ENCODE measurements around the gene XYLT1.

The XYLT1 gene

GRCh38 chr16:17286443-17286842, 184.3 kb downstream of the XYLT1 start:
- DNase-seq (ENCODE audit: low spot score) = no peak

- DNase-seq (ENCODE audit: low spot score) = no peak
Observed at GRCh38 chr16:17283016-17283415, 187.7 kb downstream of the XYLT1 start.

- DNase-seq (ENCODE audit: low spot score) = no peak
Observed at GRCh38 chr16:17282247-17282646, 188.5 kb downstream of the XYLT1 start.

GRCh38 chr16:17281052-17281451, 189.7 kb downstream of the XYLT1 start:
- DNase-seq (ENCODE audit: low spot score) = no peak

GRCh38 chr16:17278988-17279387, 191.8 kb downstream of the XYLT1 start:
- DNase-seq (ENCODE audit: low spot score) = no peak

- DNase-seq (ENCODE audit: low spot score) = peak; percentile 47
Observed at GRCh38 chr16:17277981-17278381, 192.8 kb downstream of the XYLT1 start.

- DNase-seq (ENCODE audit: low spot score) = no peak
Observed at GRCh38 chr16:17276610-17277009, 194.2 kb downstream of the XYLT1 start.

GRCh38 chr16:17276010-17276530, 194.7 kb downstream of the XYLT1 start:
- no peak for DNase-seq (ENCODE audit: low spot score)

GRCh38 chr16:17275076-17276009, 195.4 kb downstream of the XYLT1 start:
- no peak for DNase-seq (ENCODE audit: low spot score)

GRCh38 chr16:17273142-17273561, 197.6 kb downstream of the XYLT1 start:
- DNase-seq (ENCODE audit: low spot score) = no peak

- DNase-seq (ENCODE audit: low spot score) = no peak
Observed at GRCh38 chr16:17272716-17273115, 198.0 kb downstream of the XYLT1 start.

- peak; percentile 82 for DNase-seq (ENCODE audit: low spot score)
Observed at GRCh38 chr16:17271687-17272086, 199.1 kb downstream of the XYLT1 start.

GRCh38 chr16:17270683-17271109, 200.1 kb downstream of the XYLT1 start:
- DNase-seq (ENCODE audit: low spot score) = no peak

GRCh38 chr16:17270111-17270510, 200.6 kb downstream of the XYLT1 start:
- no peak for DNase-seq (ENCODE audit: low spot score)

GRCh38 chr16:17269439-17269838, 201.3 kb downstream of the XYLT1 start:
- DNase-seq (ENCODE audit: low spot score) = no peak

GRCh38 chr16:17266608-17267313, 204.0 kb downstream of the XYLT1 start:
- no peak for DNase-seq (ENCODE audit: low spot score)

- DNase-seq (ENCODE audit: low spot score) = no peak
Observed at GRCh38 chr16:17265154-17265553, 205.6 kb downstream of the XYLT1 start.

- no peak for DNase-seq (ENCODE audit: low spot score)
Observed at GRCh38 chr16:17261197-17261858, 209.4 kb downstream of the XYLT1 start.

GRCh38 chr16:17260276-17260849, 210.4 kb downstream of the XYLT1 start:
- no peak for DNase-seq (ENCODE audit: low spot score)

- DNase-seq (ENCODE audit: low spot score) = no peak
Observed at GRCh38 chr16:17259751-17260270, 210.9 kb downstream of the XYLT1 start.

- peak; percentile 66 for DNase-seq (ENCODE audit: low spot score)
Observed at GRCh38 chr16:17258848-17259713, 211.7 kb downstream of the XYLT1 start.
